HG02642 (cell line): ENCODE data around the gene ZNF724.
"Not testable (repeated sequence)": the region's sequence is repeated elsewhere in the genome, so short reads cannot be mapped to it uniquely, and the experiment has no call there.

Source experiments
- ATAC-seq: cut with Tn5 transposase; IDR thresholded peaks from one replicate; pipeline ENCODE4 v1.9.1; 2021; ENCODE audit warnings: mild to moderate bottlenecking; ENCODE audit not compliant: unreplicated experiment, poor library complexity

ZNF724 gene

DNA sequence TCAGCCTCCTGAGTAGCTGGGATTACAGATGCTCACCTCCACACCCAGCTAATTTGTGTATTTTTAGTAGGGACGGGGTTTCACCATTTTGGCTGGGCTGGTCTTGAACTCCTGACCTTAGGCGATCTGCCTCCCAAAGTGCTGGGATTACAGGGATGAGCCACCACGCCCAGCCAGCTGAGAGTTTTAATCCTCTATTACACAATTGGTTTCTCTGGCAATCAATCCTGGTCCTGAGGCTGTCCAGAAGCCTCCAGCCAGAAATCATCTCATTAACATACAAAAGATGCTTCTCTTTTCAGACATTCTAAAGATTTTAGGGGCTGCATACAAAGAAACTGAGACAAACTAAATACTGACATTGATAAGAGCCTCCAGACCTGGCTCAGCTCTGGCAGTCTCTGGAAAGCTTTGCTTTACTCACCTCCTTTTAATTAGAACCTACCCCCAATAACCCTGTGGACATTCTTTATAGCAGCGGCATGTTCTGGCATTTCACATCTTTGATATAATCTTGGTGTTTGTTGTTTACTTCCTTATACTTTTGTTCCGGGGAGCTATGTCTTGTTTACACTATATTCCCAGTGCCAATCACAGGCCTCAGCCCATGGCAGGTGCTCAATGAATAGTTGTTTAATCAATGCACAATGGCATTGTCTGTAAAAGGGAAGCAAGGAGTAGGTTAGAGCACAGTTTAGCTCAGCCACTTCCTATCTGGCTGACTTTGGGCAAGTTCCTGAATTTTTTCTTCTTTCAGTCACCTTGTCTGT is 4.1 kb upstream of the ZNF724 start:
- ATAC-seq: no peak

DNA sequence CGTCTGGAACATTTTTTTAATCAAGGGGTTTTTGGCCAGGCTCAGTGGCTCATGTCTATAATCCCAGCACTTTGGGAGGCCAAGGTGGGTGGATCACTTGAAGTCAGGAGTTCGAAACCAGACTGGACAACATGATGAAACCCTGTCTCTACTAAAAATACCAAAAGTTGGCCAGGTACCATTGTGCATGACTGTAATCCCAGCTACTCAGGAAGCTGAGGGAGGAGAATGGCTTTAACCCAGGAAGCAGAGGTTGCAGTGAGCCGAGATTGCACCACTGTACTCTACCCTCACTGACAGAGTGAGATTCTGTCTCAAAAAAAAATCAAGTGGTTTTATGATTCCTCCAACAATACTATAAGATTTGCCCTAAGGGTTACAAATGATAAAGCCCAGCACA is 3.1 kb upstream of the ZNF724 start:
- ATAC-seq: not testable (repeated sequence)

- ATAC-seq: no peak
These were observed 8.8 kb downstream of the ZNF724 start for GRCh38 chr19:23241419-23241818.

GRCh38 chr19:23222998-23223652 is 27.1 kb downstream of the ZNF724 start:
- no peak for ATAC-seq

GRCh38 chr19:23203841-23204344 is 46.3 kb downstream of the ZNF724 start:
- ATAC-seq: no peak

GRCh38 chr19:23190341-23190740 is 59.9 kb downstream of the ZNF724 start:
- ATAC-seq: no peak

DNA sequence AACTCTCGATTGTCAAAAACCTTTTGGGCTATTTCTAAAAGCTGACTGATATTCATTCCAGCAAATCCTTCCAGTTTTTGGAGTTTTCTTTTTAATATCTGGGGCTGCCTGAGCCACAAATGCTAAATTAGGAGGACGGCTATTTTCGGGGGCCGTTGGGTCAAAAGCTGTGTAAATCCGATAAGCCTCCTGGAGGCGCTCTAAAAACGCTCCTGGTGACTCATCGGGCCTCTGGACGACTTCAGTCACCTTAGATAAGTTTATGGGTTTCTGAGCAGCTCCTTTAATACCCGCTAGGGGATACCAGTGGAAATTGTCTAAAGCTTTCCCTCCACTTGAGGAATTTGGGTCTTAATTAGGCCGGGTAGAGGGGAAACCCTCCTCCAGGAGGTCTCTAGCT is 66.9 kb downstream of the ZNF724 start:
- ATAC-seq: no peak
